HG02763 (cell line): ENCODE data around the gene ZNF628.

Source experiments
- ATAC-seq: cut with Tn5 transposase; IDR thresholded peaks from one replicate; pipeline ENCODE4 v1.9.1; 2021; ENCODE audit warnings: mild to moderate bottlenecking, moderate library complexity; ENCODE audit not compliant: unreplicated experiment

ZNF628 gene

DNA sequence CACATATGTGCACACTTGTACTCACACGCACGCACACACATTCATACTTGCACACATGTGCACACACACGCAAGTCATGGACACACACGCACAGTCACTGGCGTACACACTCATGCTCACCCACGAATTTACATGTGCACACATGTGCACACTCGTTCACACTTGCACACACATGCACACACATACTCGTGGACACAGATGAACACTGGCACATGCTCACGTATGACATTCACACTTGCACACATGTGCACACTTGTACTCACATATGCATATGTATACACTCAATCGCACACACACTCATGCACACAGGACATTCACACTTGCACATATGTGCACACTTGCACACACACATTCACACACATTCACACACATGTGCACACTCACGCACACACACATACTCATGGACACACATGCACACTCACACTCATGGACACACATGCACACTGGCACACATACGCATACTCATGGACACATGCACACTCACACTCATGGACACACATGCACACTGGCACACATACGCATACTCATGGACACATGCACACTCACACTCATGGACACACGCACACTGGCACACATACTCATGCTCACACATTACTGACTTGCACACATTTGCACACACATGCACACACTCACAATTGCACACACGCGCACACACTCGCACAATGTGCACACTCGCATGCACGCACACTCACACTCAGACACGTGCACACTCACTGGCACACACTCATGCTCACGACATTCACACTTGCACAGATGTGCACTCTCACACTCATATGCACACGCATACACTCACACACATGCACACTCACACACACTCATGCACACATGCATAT, 51.0 kb downstream of the ZNF628 start:
- ATAC-seq, result no peak

DNA sequence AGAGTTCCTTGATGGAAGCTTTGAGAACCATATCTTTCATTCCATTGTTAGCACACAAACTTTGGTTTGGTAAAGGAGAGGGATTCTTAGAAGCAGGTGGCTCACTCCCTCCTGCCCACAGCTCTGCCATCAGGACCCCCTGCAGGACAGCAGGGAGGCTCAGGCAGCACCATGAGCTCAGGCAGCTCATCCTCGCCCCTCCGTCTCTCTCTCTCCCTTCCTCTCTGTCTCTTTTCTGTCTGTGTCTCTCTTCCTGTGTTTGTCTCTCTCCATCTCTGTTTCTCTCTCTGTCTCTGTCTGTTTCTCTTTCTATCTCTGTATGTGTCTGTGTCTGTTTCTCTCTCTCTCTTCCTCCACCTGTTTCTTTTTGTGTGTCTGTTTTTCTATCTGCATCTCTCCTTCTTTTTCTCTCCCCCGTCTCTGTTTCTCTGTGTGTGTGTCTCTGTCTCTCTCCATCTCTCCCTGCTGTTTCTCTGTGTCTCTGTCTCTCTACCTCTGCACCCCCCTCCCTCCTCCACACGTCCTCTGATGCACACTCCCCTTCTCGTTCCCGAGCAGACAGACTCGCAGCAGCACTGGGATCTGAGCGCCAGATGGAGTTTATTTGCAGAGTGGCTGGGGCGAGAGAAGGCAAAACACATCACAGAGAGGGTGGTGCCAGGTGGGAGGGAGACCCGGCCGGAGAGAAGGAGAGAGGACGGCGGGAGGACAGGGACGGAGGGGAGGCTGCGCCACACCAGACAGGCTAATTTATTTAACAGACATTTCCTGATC, 51.8 kb downstream of the ZNF628 start:
- ATAC-seq, result no peak

- ATAC-seq, result no peak
Measured at GRCh38 chr19:55529636-55530234, 53.3 kb downstream of the ZNF628 start.

GRCh38 chr19:55530996-55531395, 54.6 kb downstream of the ZNF628 start:
- ATAC-seq, result no peak
